ENCODE measurements around the gene TEC. TPM values are rescaled to one million over a fixed set of nuclear protein-coding genes. Genes with fewer than 3 reads are reported as not detected.

TEC gene
- polyA plus RNA-seq, 1 donor from 2014 or later: not detected

- H2AFZ ChIP-seq (ENCODE audit: low read depth, low read length): no peak overlapping the region
- no peak overlapping the region for H3K9ac ChIP-seq (ENCODE audit: low read length)
- no peak overlapping the region for H3K27ac ChIP-seq (ENCODE audit: low read length)
Measured at GRCh38 chr4:48270523-48270897, 872 bp upstream of the TEC start.

GRCh38 chr4:48269861-48270522 lies 354 bp upstream of the TEC start:
- H3K9ac ChIP-seq (ENCODE audit: low read length): no peak overlapping the region
- H3K27ac ChIP-seq (ENCODE audit: low read length): no peak overlapping the region
- no peak for TF ChIP-seq POLR2AphosphoS5 (IDR thresholded peaks at IDR 0.05)
- TF ChIP-seq CTCF (IDR thresholded peaks at IDR 0.05; ENCODE audit: poor library complexity, severe bottlenecking): no peak
- no peak for TF ChIP-seq MXI1 (conservative IDR thresholded peaks at IDR 0.05; ENCODE audit: poor library complexity, severe bottlenecking)
- TF ChIP-seq EZH2 (IDR thresholded peaks at IDR 0.05; ENCODE audit: borderline replicate concordance, insufficient read depth, low read length, poor library complexity, severe bottlenecking): no peak
- TF ChIP-seq SMC3 (conservative IDR thresholded peaks at IDR 0.05; ENCODE audit: poor library complexity): no peak
- TF ChIP-seq TAF1 (IDR thresholded peaks at IDR 0.05; ENCODE audit: low read depth): no peak

More at GRCh38 chr4:48270523-48270897, 872 bp upstream of the TEC start:
- Histone ChIP-seq H3K4me2 (ENCODE audit: low read length) (no peak overlapping the region), H3K79me2 (replicated peaks; ENCODE audit: insufficient read depth, low read length) (no peaks in the 10 kb centered on the region), H3K9me2 (ENCODE audit: insufficient read depth, low read length) (no peaks in the 10 kb centered on the region), H3K27me3 (ENCODE audit: insufficient read depth, low read depth, low read length) (peaks cover 31% of the 10 kb centered on the region), H4K20me1 (ENCODE audit: insufficient read depth) (no peaks in the 10 kb centered on the region), H3K4me3 (ENCODE audit: low read length) (no peak overlapping the region), H3F3A (ENCODE audit: insufficient read depth, low read length, poor library complexity, severe bottlenecking) (no peaks in the 10 kb centered on the region), H3K9me3 (ENCODE audit: low read length) (no peaks in the 10 kb centered on the region), H3K36me3 (ENCODE audit: insufficient read depth, low read length) (no peaks in the 10 kb centered on the region)
- TF ChIP-seq RAD21 (conservative IDR thresholded peaks at IDR 0.05): no peak
- no peak for TF ChIP-seq EZH2 (IDR thresholded peaks at IDR 0.05; ENCODE audit: borderline replicate concordance, insufficient read depth, low read length, poor library complexity, severe bottlenecking)
- TF ChIP-seq SMC3 (conservative IDR thresholded peaks at IDR 0.05; ENCODE audit: poor library complexity): no peak
- TF ChIP-seq REST (IDR thresholded peaks at IDR 0.05; ENCODE audit: borderline replicate concordance): no peak
- no peak for TF ChIP-seq MXI1 (conservative IDR thresholded peaks at IDR 0.05; ENCODE audit: poor library complexity, severe bottlenecking)
- TF ChIP-seq EP300 (conservative IDR thresholded peaks at IDR 0.05; ENCODE audit: poor library complexity, severe bottlenecking): no peak
- TF ChIP-seq CTCF (IDR thresholded peaks at IDR 0.05; ENCODE audit: poor library complexity, severe bottlenecking): no peak
- TF ChIP-seq TAF1 (IDR thresholded peaks at IDR 0.05; ENCODE audit: low read depth): no peak
- no peak for TF ChIP-seq POLR2AphosphoS5 (IDR thresholded peaks at IDR 0.05)

More at GRCh38 chr4:48269861-48270522, 354 bp upstream of the TEC start:
- Histone ChIP-seq H3K4me2 (ENCODE audit: low read length) (no peak overlapping the region), H3K9me3 (ENCODE audit: low read length) (no peaks in the 10 kb centered on the region), H3K79me2 (replicated peaks; ENCODE audit: insufficient read depth, low read length) (no peaks in the 10 kb centered on the region), H3K27me3 (ENCODE audit: insufficient read depth, low read depth, low read length) (peaks cover 31% of the 10 kb centered on the region), H3K4me3 (ENCODE audit: low read length) (peak overlapping the region; percentile 79), H3K36me3 (ENCODE audit: insufficient read depth, low read length) (no peaks in the 10 kb centered on the region), H2AFZ (ENCODE audit: low read depth, low read length) (no peak overlapping the region), H3K9me2 (ENCODE audit: insufficient read depth, low read length) (no peaks in the 10 kb centered on the region), H3F3A (ENCODE audit: insufficient read depth, low read length, poor library complexity, severe bottlenecking) (no peaks in the 10 kb centered on the region), H4K20me1 (ENCODE audit: insufficient read depth) (no peaks in the 10 kb centered on the region)
